Thymus (tissue), 11 donors: ENCODE measurements around the gene PPP1R7. TPM values are rescaled to one million over a fixed set of nuclear protein-coding genes. Genes with fewer than 3 reads are reported as not detected.

ENCODE experiments used
- DNase-seq, 9 donors: peaks; one replicate each; pipeline ENCODE4 v3.0.0-alpha.2; 2013; ENCODE audit warnings: low spot score in 9 of 9, low read depth in 6 of 9, missing footprints in 1 of 9
- H3K27ac ChIP-seq, 2 donors: one replicate each; pipeline ENCODE4 v1.5.1; 2013; ENCODE audit warnings: control low read depth in 1 of 2, low read depth in 1 of 2, low read length in 1 of 2, mild to moderate bottlenecking in 1 of 2, moderate library complexity in 1 of 2
- H3K27me3 ChIP-seq, 2 donors: one replicate each; pipeline ENCODE4 v1.5.1; 2013; ENCODE audit warnings: low read length in 1 of 2; ENCODE audit not compliant: control insufficient read depth in 2 of 2, insufficient read depth in 1 of 2
- H3K36me3 ChIP-seq, 2 donors: one replicate each; pipeline ENCODE4 v1.5.1; 2013; ENCODE audit warnings: low read length in 1 of 2, mild to moderate bottlenecking in 1 of 2, moderate library complexity in 1 of 2; ENCODE audit not compliant: control insufficient read depth in 2 of 2, insufficient read depth in 2 of 2
- H3K4me1 ChIP-seq, 2 donors: one replicate each; pipeline ENCODE4 v1.5.1; 2013; ENCODE audit warnings: low read length in 2 of 2; ENCODE audit not compliant: control insufficient read depth in 2 of 2, insufficient read depth in 2 of 2
- H3K4me3 ChIP-seq, 2 donors: one replicate each; pipeline ENCODE4 v1.5.1; 2013; ENCODE audit warnings: low read length in 2 of 2, control low read depth in 1 of 2, mild to moderate bottlenecking in 1 of 2
- H3K9me3 ChIP-seq, 2 donors: one replicate each; pipeline ENCODE4 v1.5.1; 2013; ENCODE audit warnings: low read length in 1 of 2, mild to moderate bottlenecking in 1 of 2; ENCODE audit not compliant: control insufficient read depth in 2 of 2, insufficient read depth in 1 of 2
- WGBS: extraction: QIAGEN DNeasy Blood & Tissue Kit; methylation state at CpG from one replicate; pipeline ENCODE4 v1.1.7; 2013; 5-methylcytosine and 5-hydroxymethylcytosine counted together
- polyA plus RNA-seq: library from polyadenylated mRNA; stranded (reverse); fragments of 200-250 nt; gene quantifications from one replicate; pipeline ENCODE4 v1.2.3, GENCODE V29; 2013
- total RNA-seq: library from RNA; stranded (reverse); fragments of 120-200 nt; gene quantifications from one replicate; pipeline ENCODE4 v1.2.4, GENCODE V29; 2013
- donor health status: healthy.

PPP1R7 gene
- total and polyA plus RNA-seq, 2 donors: 63.7 to 78.9 TPM

- no peaks in the 10 kb centered on the region for H3K9me3 ChIP-seq
- H3K27me3 ChIP-seq: no peaks in the 10 kb centered on the region
- no peak overlapping the region for H3K4me3 ChIP-seq
- no peaks in the 10 kb centered on the region for H3K4me1 ChIP-seq
- H3K36me3 ChIP-seq: no peaks in the 10 kb centered on the region
- no peak overlapping the region for H3K27ac ChIP-seq
- 92% methylated on average over 27 of the region's 27 CpGs for WGBS
- DNase-seq: no peak
These were observed 48.4 kb downstream of the PPP1R7 start for GRCh38 chr2:241198381-241199279.

GRCh38 chr2:241199286-241199685, 49.0 kb downstream of the PPP1R7 start:
- H3K4me1 ChIP-seq: no peaks in the 10 kb centered on the region
- 97% methylated on average over 16 of the region's 16 CpGs for WGBS
- no peaks in the 10 kb centered on the region for H3K9me3 ChIP-seq
- H3K27ac ChIP-seq: no peak overlapping the region
- no peak for DNase-seq
- H3K36me3 ChIP-seq: no peaks in the 10 kb centered on the region
- H3K4me3 ChIP-seq: no peak overlapping the region
- H3K27me3 ChIP-seq: no peaks in the 10 kb centered on the region

GRCh38 chr2:241199897-241200821, 49.9 kb downstream of the PPP1R7 start:
- Histone ChIP-seq H3K36me3 (no peaks in the 10 kb centered on the region), H3K27me3 (no peaks in the 10 kb centered on the region), H3K9me3 (peaks cover 0 to 1% of the 10 kb centered on the region in 2 donors), H3K4me3 (no peak overlapping the region), H3K27ac (no peak overlapping the region), H3K4me1 (no peaks in the 10 kb centered on the region)
- WGBS: 94% methylated on average over 42 of the region's 42 CpGs
- DNase-seq: no peak

- Histone ChIP-seq H3K27me3 (no peaks in the 10 kb centered on the region), H3K4me3 (no peak overlapping the region), H3K27ac (no peak overlapping the region), H3K4me1 (no peaks in the 10 kb centered on the region), H3K9me3 (peaks cover 0 to 4% of the 10 kb centered on the region in 2 donors), H3K36me3 (no peaks in the 10 kb centered on the region)
- no peak for DNase-seq
- 22% methylated on average over 21 of the region's 21 CpGs for WGBS
These were observed 50.6 kb downstream of the PPP1R7 start for GRCh38 chr2:241200822-241201395.

- Histone ChIP-seq H3K9me3 (peaks cover 0 to 4% of the 10 kb centered on the region in 2 donors), H3K27me3 (no peaks in the 10 kb centered on the region), H3K4me1 (no peaks in the 10 kb centered on the region), H3K4me3 (no peak overlapping the region), H3K36me3 (no peaks in the 10 kb centered on the region), H3K27ac (no peak overlapping the region)
- DNase-seq: no peak
- WGBS: 87% methylated on average over 24 of the region's 24 CpGs
These were observed 51.4 kb downstream of the PPP1R7 start for GRCh38 chr2:241201445-241202267.

GRCh38 chr2:241202268-241202585, 52.0 kb downstream of the PPP1R7 start:
- DNase-seq: no peak
- WGBS: 94% methylated on average over 15 of the region's 15 CpGs
- Histone ChIP-seq H3K9me3 (peaks cover 0 to 4% of the 10 kb centered on the region in 2 donors), H3K27ac (no peak overlapping the region), H3K4me3 (no peak overlapping the region), H3K4me1 (no peaks in the 10 kb centered on the region), H3K27me3 (no peaks in the 10 kb centered on the region), H3K36me3 (no peaks in the 10 kb centered on the region)

GRCh38 chr2:241202681-241203080, 52.4 kb downstream of the PPP1R7 start:
- Histone ChIP-seq H3K36me3 (no peaks in the 10 kb centered on the region), H3K27ac (no peak overlapping the region), H3K4me1 (no peaks in the 10 kb centered on the region), H3K9me3 (peaks cover 0 to 4% of the 10 kb centered on the region in 2 donors), H3K27me3 (no peaks in the 10 kb centered on the region), H3K4me3 (no peak overlapping the region)
- DNase-seq: no peak
- 96% methylated on average over 9 of the region's 9 CpGs for WGBS

GRCh38 chr2:241203218-241204009, 53.1 kb downstream of the PPP1R7 start:
- no peak for DNase-seq
- 95% methylated on average over 27 of the region's 27 CpGs for WGBS
- H3K27me3 ChIP-seq: no peaks in the 10 kb centered on the region

More at GRCh38 chr2:241203218-241204009, 53.1 kb downstream of the PPP1R7 start:
- Histone ChIP-seq H3K36me3 (no peaks in the 10 kb centered on the region), H3K4me3 (no peak overlapping the region), H3K4me1 (no peaks in the 10 kb centered on the region), H3K27ac (no peak overlapping the region), H3K9me3 (peaks cover 0 to 4% of the 10 kb centered on the region in 2 donors)
